SH-SY5Y (cell line): ENCODE results near the gene ANTXR1.

Experiments used
- GATA2 ChIP-seq: IDR thresholded peaks from 2 replicates; pipeline ENCODE4 v1.6.1; 2011; ENCODE audit warnings: mild to moderate bottlenecking, low read depth, low read length
- GATA3 ChIP-seq: IDR thresholded peaks from 2 replicates; pipeline ENCODE4 v1.6.1; 2011; ENCODE audit warnings: low read depth, mild to moderate bottlenecking, low read length, moderate library complexity

ANTXR1 gene

DNA sequence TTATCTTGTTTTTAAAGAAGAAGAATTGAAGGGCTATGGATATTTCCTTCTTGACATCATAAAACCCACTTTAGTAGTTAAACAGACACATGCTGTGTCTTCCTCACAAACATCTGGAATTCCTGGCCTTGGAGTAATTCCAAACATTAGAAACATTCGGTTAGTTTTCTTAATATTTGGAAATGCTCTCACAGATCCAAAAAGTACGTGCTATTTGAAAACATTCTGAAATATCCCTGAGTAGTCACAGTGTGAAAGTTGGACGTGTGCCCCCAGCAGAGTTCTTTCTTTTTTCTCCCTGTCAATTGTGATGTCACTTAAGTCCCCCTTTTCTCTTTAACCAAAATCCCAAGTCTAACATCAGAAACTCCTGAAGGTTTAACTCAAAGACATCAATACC lies 91.3 kb downstream of the ANTXR1 start:
- no peak for TF ChIP-seq GATA2
- TF ChIP-seq GATA3, result no peak

DNA sequence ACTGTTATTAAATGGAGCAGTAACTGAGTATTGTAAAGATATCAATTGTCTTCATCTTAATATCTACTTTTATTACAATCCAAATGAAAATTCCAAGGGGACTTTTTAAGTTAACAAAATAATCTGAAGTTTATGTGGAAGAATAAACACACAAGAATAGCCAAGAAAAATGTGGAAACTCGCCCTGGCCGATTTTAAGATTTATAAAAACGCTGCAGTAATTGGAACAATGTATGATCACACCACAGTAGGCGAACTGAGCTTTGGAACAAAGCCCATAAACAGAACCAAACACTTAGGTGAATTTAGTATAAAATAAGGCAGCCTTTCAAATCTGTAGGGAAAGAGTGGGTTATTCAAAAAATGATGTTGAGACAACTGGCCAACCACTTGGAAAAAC lies 96.3 kb downstream of the ANTXR1 start:
- no peak for TF ChIP-seq GATA3
- no peak for TF ChIP-seq GATA2

GRCh38 chr2:69111076-69111475 lies 98.1 kb downstream of the ANTXR1 start:
- no peak for TF ChIP-seq GATA3
- no peak for TF ChIP-seq GATA2

DNA sequence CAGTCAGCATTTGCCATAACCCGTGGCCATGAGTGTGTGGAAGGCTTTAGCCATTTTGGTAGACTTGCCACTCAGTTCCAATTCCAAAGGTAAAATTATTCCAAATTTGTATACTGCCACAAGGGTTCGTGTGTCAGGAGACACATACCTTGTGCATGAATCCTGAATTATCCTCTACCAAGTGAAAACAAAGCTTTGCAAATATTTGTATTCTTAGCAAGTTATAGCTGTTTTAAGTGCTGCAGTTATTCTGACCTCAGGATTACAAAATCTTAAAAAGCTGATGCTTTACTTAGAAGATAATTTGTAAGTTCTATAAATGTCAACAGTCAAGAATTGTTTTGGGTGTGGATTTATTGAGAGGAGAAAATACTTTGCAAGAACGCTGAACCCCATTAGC lies 100.6 kb downstream of the ANTXR1 start:
- TF ChIP-seq GATA3 (no peak), GATA2 (no peak)

GRCh38 chr2:69114534-69114933 lies 101.6 kb downstream of the ANTXR1 start:
- no peak for TF ChIP-seq GATA2
- TF ChIP-seq GATA3, result no peak

DNA sequence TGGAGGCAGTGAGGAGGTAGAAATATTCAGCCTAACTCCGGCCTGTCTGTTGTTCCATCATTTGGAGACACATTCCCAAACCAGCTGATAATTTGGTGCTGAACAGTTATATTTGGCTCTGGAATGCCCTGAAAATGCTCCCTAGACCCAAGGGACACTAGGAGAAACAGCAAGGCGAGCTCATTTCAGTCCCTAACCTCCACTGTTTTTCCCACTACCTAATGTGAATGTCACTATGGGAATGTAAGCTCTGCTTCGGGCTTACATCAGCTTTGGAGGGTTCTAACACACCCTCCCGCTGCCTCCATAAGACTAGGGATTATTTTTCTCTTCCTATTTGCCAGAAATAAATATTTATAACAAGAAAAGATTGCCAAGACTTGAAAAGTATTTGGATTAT lies 103.5 kb downstream of the ANTXR1 start:
- TF ChIP-seq GATA2, result no peak

DNA sequence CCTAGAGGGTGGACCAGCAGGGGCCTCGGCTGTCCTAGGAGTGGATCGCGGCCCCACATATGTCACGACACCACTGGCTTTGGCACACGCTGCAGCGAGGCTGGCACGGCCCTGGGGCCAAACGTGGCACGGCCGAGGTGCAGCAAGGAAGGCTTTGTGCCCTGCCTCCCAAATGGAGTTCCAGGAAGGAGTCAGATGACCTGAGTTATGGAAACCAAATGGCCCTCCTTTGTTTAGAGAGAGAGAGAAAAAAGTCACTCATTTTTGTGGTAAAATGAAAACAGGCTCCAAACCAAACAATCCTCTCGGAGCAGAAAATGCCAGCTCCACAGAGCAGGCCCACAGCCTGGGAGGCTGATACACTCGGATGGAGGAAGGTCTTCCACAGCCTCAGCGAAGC lies 105.6 kb downstream of the ANTXR1 start:
- TF ChIP-seq GATA2, result no peak
- TF ChIP-seq GATA3, result no peak

GRCh38 chr2:69119104-69119894 lies 106.3 kb downstream of the ANTXR1 start:
- TF ChIP-seq GATA2 (no peak), GATA3 (no peak)

GRCh38 chr2:69122271-69122670 lies 109.3 kb downstream of the ANTXR1 start:
- no peak for TF ChIP-seq GATA2
- TF ChIP-seq GATA3, result no peak

GRCh38 chr2:69123182-69123581 lies 110.2 kb downstream of the ANTXR1 start:
- TF ChIP-seq GATA2 (no peak), GATA3 (no peak)

DNA sequence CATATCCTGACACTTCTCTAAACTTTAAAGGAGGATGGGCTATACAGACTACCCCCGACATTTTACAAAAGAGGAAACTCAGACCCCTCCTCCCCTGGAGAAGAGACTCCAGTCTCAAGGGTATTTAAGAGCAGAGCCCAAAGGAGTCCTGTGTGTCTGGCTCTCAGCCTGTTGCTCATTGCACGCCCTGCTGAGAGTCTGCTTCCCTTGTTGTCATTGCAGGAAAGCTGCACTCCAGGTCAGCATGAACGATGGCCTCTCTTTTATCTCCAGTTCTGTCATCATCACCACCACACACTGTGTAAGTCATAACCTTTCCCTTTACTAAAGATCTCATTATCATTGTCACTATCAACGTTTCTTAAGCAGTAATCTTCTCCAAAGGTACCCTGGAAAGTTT lies 111.4 kb downstream of the ANTXR1 start:
- TF ChIP-seq GATA2 (no peak), GATA3 (no peak)

DNA sequence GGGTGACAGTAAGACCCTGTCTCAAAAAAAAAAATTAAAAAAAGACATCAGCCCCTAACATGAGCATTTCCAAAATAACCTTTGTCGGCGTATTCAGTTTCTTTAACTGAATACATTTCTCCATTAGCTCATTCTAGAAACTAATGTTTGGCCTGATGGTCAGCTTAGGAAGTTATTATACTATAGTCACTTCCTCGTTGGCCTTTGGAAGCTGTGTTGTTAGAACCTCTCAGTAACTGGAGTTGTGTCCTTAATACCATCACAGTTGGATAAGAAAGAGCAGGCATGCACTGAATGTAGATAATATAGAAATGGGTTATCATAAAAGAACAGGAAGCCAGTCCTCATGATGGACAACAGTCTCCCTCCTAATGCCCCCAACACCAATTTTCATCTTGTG lies 112.8 kb downstream of the ANTXR1 start:
- TF ChIP-seq GATA2 (no peak), GATA3 (no peak)

DNA sequence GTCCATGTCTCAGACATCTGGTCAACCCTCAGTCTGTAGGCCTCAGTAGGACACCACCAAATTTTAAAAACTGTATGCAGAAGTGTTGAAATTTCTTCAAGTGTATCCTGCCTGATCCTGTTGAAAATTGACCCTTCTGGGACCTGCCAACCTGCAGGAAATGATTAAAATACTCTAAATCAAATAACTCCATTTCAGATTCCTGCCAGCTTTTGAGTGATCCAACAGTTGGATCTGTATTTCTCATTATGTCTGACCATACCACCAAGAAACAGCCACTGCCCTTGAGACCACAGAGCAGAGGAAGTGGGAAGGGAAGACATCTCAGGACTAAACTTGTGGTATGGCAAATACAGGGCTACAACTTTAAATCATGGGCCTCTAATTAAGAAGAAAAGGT lies 113.4 kb downstream of the ANTXR1 start:
- no peak for TF ChIP-seq GATA2
- TF ChIP-seq GATA3, result no peak

DNA sequence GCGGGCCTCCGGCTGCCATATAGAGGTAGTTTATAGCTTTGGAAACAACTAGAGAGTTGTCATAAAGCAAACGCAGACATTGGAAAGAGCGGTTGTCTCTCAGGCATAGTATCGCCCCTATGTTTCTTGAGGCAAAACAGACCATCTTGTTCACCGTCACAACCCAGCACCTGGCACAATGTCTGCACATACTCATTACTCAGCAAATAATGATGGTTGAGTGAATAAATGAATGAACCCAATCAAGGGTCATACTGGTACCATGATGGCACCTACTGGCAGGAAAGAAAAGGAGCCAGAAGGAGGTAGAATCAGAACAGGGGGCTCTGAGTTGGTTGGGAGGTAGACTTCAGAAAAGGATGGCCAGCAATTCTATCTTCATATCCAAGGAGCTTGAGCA lies 118.5 kb downstream of the ANTXR1 start:
- no peak for TF ChIP-seq GATA2
- no peak for TF ChIP-seq GATA3

DNA sequence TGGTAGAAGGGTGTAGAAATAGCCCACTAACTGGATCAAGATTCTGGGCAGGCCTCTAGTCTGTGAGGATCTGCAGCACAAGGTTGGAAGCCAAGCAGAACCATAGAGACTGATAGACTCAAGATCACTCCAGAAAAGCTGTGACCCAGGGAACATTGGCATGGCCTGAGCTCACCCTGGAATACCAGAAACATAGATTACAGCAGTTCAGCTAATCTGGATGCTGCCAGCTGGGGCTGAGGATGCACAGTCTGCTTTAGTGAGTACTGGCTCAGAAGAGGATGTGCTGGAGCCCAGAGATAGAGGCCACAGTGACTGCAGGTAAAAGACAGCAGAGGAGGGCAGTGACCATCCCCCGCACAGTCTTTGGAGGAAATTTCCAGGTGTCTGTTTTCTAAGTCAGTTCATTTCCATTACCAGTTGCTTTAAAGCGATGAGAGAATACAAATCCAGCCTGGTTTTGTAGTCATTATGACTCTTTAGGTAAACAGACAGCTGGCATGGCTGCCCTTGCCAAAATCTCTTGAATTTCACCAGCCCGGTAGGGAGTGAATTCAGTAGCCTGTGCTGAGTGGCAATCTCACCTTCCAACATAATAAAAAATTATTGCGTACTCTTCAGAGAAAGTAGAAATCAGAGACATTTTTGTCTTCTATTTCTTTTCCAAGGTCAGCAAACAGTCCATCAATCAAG lies 119.2 kb downstream of the ANTXR1 start:
- TF ChIP-seq GATA2 (no peak), GATA3 (no peak)
